Esophagus muscularis mucosa (tissue), 3 donors: ENCODE measurements around the gene OPN4.

Source experiments
- CTCF ChIP-seq, 3 experiments: fragments of 200-600 bp in 2 of 3; fragments of 450-650 bp in 1 of 3; sonication (generic) in 2 of 3; IDR thresholded peaks; one replicate each; pipeline ENCODE4 v1.5.1; 2017 to 2019; ENCODE audit warnings: antibody characterized with exemption in 3 of 3, mild to moderate bottlenecking in 2 of 3, moderate library complexity in 1 of 3
- POLR2A ChIP-seq: fragments of 450-650 bp; IDR thresholded peaks from one replicate; pipeline ENCODE4 v1.6.1; 2017; ENCODE audit warnings: antibody characterized with exemption, moderate library complexity, mild to moderate bottlenecking, low read depth

- TF ChIP-seq CTCF (IDR thresholded peaks at IDR 0.05) (no peak), POLR2A (no peak)
Measured at GRCh38 chr10:86663576-86664339, 9.4 kb downstream of the OPN4 start.
